A673 (cell line): ENCODE data around the gene IQGAP2. TPM values are rescaled to one million over a fixed set of nuclear protein-coding genes. Genes with fewer than 3 reads are reported as not detected.
A peak's percentile ranks its signal among the peaks of the same experiment; 100 is the strongest.

Experiments
- BruUV-seq: library from RNA; stranded (reverse); fragments of 400-500 nt; replicated peaks from 2 replicates; lab custom pipeline; 2021; lab: Mats Ljungman, UMichigan
- CTCF ChIA-PET: fragments of 300-600 bp; sonication (Branson Sonifier 250); formaldehyde crosslinking; loops from one replicate; lab custom pipeline; 2022; ENCODE audit warnings: antibody characterized with exemption; lab: Charles Lee
- POLR2A ChIA-PET: fragments of 300-600 bp; sonication (Branson Sonifier 250); formaldehyde crosslinking; loops from one replicate; lab custom pipeline; 2022; ENCODE audit warnings: antibody characterized with exemption; ENCODE audit not compliant: low non-redundant PET; lab: Charles Lee
- DNase-seq: peaks from one replicate; pipeline ENCODE4 v3.0.0-alpha.2; 2015; ENCODE audit warnings: low spot score
- H3K27ac ChIP-seq: fragments of 200-600 bp; sonication (generic); 2 replicates; pipeline ENCODE4 v1.5.1; 2016; ENCODE audit warnings: mixed run types, low read depth, mild to moderate bottlenecking, mixed read lengths, antibody characterized with exemption, low read length; ENCODE audit not compliant: poor library complexity, severe bottlenecking
- H3K27me3 ChIP-seq: fragments of 200-600 bp; sonication (generic); replicated peaks from 2 replicates; pipeline ENCODE4 v1.6.1; 2017; ENCODE audit warnings: mixed run types, low read depth, mild to moderate bottlenecking, mixed read lengths, antibody characterized with exemption, low read length; ENCODE audit not compliant: insufficient read depth, poor library complexity
- H3K36me3 ChIP-seq: fragments of 200-600 bp; sonication (generic); 2 replicates; pipeline ENCODE4 v1.6.1; 2016; ENCODE audit warnings: mixed run types, mild to moderate bottlenecking, mixed read lengths, antibody characterized with exemption, low read length; ENCODE audit not compliant: insufficient read depth, poor library complexity, severe bottlenecking
- H3K4me1 ChIP-seq: fragments of 200-600 bp; sonication (generic); 2 replicates; pipeline ENCODE4 v1.6.1; 2017; ENCODE audit warnings: mixed run types, mild to moderate bottlenecking, mixed read lengths, antibody characterized with exemption, low read length; ENCODE audit not compliant: insufficient read depth, poor library complexity, severe bottlenecking
- H3K4me3 ChIP-seq: fragments of 200-600 bp; sonication (generic); 2 replicates; pipeline ENCODE4 v1.5.1; 2016; ENCODE audit warnings: low read depth, mixed run types, mild to moderate bottlenecking, mixed read lengths, low read length; ENCODE audit not compliant: poor library complexity, severe bottlenecking
- H3K9me3 ChIP-seq: fragments of 200-600 bp; sonication (generic); 2 replicates; pipeline ENCODE4 v1.6.1; 2016; ENCODE audit warnings: mixed run types, low read depth, mild to moderate bottlenecking, mixed read lengths, antibody characterized with exemption, low read length; ENCODE audit not compliant: poor library complexity, severe bottlenecking
- CTCF ChIP-seq: fragments of 300-800, 200-600 bp; sonication (generic); conservative IDR thresholded peaks from 2 replicates; pipeline ENCODE4 v1.5.1; 2017; ENCODE audit warnings: low read depth, mild to moderate bottlenecking, antibody characterized with exemption, low read length, moderate library complexity, mixed read lengths
- EZH2 ChIP-seq: fragments of 200-600 bp; sonication (generic); IDR thresholded peaks from 2 replicates; pipeline ENCODE4 v1.6.1; 2017; ENCODE audit warnings: borderline replicate concordance, low read depth, mild to moderate bottlenecking, mixed read lengths, antibody characterized with exemption, low read length; ENCODE audit not compliant: poor library complexity, severe bottlenecking
- intact Hi-C: fragments of 100-400 bp; cut with micrococcal nuclease; formaldehyde crosslinking; loops from one replicate; pipeline ENCODE4 v1.10.0; 2022; ENCODE audit not compliant: unreplicated experiment
- total RNA-seq: library from RNA; stranded (reverse); gene quantifications from 2 replicates; pipeline ENCODE4 v1.2.3, GENCODE V29; 2021

The IQGAP2 gene
- total RNA-seq, 1 experiment from 2014 or later: 26.8 TPM

GRCh38 chr5:76594107-76594506 lies 191.0 kb downstream of the IQGAP2 start:
- no peaks in the 10 kb centered on the region for H3K9me3 ChIP-seq
- H3K4me1 ChIP-seq: peaks cover 6% of the 10 kb centered on the region
- DNase-seq: peak; percentile 14
- no peak overlapping the region for H3K27ac ChIP-seq
- no TSS peak for BruUV-seq
- TF ChIP-seq EZH2 (no peak), CTCF (no peak)
- CTCF ChIA-PET: no interaction called here
- no peaks in the 10 kb centered on the region for H3K36me3 ChIP-seq
- no peaks in the 10 kb centered on the region for H3K27me3 ChIP-seq
- POLR2A ChIA-PET: no interaction called here
- intact Hi-C loops: no loop called here
- no peak overlapping the region for H3K4me3 ChIP-seq

GRCh38 chr5:76595755-76596481 lies 192.8 kb downstream of the IQGAP2 start:
- no peak overlapping the region for H3K27ac ChIP-seq
- no peaks in the 10 kb centered on the region for H3K9me3 ChIP-seq
- no peaks in the 10 kb centered on the region for H3K27me3 ChIP-seq
- no peaks in the 10 kb centered on the region for H3K36me3 ChIP-seq
- intact Hi-C loops: no loop called here
- peaks cover 8% of the 10 kb centered on the region for H3K4me1 ChIP-seq
- ChIA-PET CTCF (interaction anchor here (1.0 kb wide), 1 partner anchor 179 kb away, joined by 3 read pairs; no protein-coding TSS in a partner anchor), POLR2A (no interaction called here)
- BruUV-seq: no TSS peak
- TF ChIP-seq EZH2 (no peak), CTCF (no peak)
- no peak overlapping the region for H3K4me3 ChIP-seq
- DNase-seq: no peak

- ChIA-PET CTCF (no interaction called here), POLR2A (no interaction called here)
- H3K36me3 ChIP-seq: no peaks in the 10 kb centered on the region
- BruUV-seq: no TSS peak
- H3K27me3 ChIP-seq: no peaks in the 10 kb centered on the region
- no peaks in the 10 kb centered on the region for H3K9me3 ChIP-seq
- H3K4me1 ChIP-seq: peaks cover 28% of the 10 kb centered on the region
- no peak for DNase-seq
- H3K27ac ChIP-seq: no peak overlapping the region
- TF ChIP-seq EZH2 (no peak), CTCF (no peak)
- intact Hi-C loops: no loop called here
- H3K4me3 ChIP-seq: no peak overlapping the region
Measured at GRCh38 chr5:76598531-76598930, 195.4 kb downstream of the IQGAP2 start.
